K562 (cell line): ENCODE data around the gene TMEM164. TPM values are rescaled to one million over a fixed set of nuclear protein-coding genes. Genes with fewer than 3 reads are reported as not detected.

Experiments used
- ATAC-seq: fragments of 200-7000 bp; cut with Tn5 transposase; 3 replicates; pipeline ENCODE4 v1.9.1; 2020; ENCODE audit warnings: moderate library complexity
- BruUV-seq: library from RNA; stranded (reverse); fragments of 400-500 nt; replicated peaks from 2 replicates; lab custom pipeline; 2021; lab: Mats Ljungman, UMichigan
- CTCF ChIA-PET: fragments of 300-600 bp; formaldehyde crosslinking; extraction: SDS; loops from one replicate; lab custom pipeline; 2021; ENCODE audit warnings: low intra/inter-chr PET ratio; lab: Yijun Ruan, JAX
- POLR2A ChIA-PET: fragments of 300-600, 350-650 bp; sonication (Branson Sonifier 250); formaldehyde crosslinking; extraction: SDS; loops from one replicate; lab custom pipeline; 2021; ENCODE audit warnings: antibody characterized with exemption, inconsistent platforms; lab: Yijun Ruan, JAX
- DNase-seq, 4 experiments: peaks; one replicate each; pipeline versions ENCODE4 v3.0.0 to v3.0.0-alpha.2; 2011 to 2018; ENCODE audit warnings: low spot score in 3 of 4, mixed read lengths in 3 of 4; ENCODE audit errors: extremely low read depth in 1 of 4
- FAIRE-seq: peaks from 2 replicates; lab custom pipeline; 2011; peaks lifted over from hg19 to GRCh38; lab: Jason Lieb, UNC
- H2AFZ ChIP-seq: 2 replicates; pipeline ENCODE4 v1.6.0; 2011; ENCODE audit warnings: low read depth, low read length, control low read depth, inconsistent platforms
- H3K27ac ChIP-seq: fragments of 200-600 bp; 3 replicates; pipeline ENCODE4 v1.8.0; 2011; ENCODE audit warnings: low read depth, mild to moderate bottlenecking, control low read depth, inconsistent platforms, low read length, moderate library complexity, mixed read lengths; ENCODE audit errors: extremely low read depth
- H3K27me3 ChIP-seq, 2 experiments: fragments of 300-600 bp in 1 of 2; 2 replicates in 1 of 2; 3 replicates in 1 of 2; pipeline versions ENCODE4 v1.6.0 to v1.8.0; 2011; ENCODE audit warnings: inconsistent platforms in 2 of 2, low read length in 2 of 2, mild to moderate bottlenecking in 1 of 2, mixed read lengths in 1 of 2, moderate library complexity in 1 of 2; ENCODE audit not compliant: control insufficient read depth in 2 of 2, insufficient read depth in 2 of 2
- H3K36me3 ChIP-seq: fragments of 300-600 bp; 3 replicates; pipeline ENCODE4 v1.8.0; 2011; ENCODE audit warnings: mild to moderate bottlenecking, low read length, inconsistent platforms; ENCODE audit not compliant: control insufficient read depth, insufficient read depth
- H3K4me1 ChIP-seq, 2 experiments: fragments of 200-600 bp in 1 of 2; replicated peaks in 1 of 2; 2 replicates in 1 of 2; 3 replicates in 1 of 2; pipeline versions ENCODE4 v1.5.1 to v1.8.0; 2011; ENCODE audit warnings: inconsistent platforms in 2 of 2, low read length in 2 of 2, mild to moderate bottlenecking in 1 of 2, mixed read lengths in 1 of 2, moderate library complexity in 1 of 2; ENCODE audit not compliant: control insufficient read depth in 2 of 2, insufficient read depth in 2 of 2
- H3K4me2 ChIP-seq: 2 replicates; pipeline ENCODE4 v1.6.1; 2011; ENCODE audit warnings: low read length, control low read depth, inconsistent platforms, mixed read lengths; ENCODE audit not compliant: insufficient read depth
- H3K4me3 ChIP-seq: fragments of 200-600 bp; sonication (generic), shearing (Covaris generic); 2 replicates; pipeline ENCODE4 v1.5.1; 2016; ENCODE audit warnings: control low read depth, inconsistent platforms
- H3K79me2 ChIP-seq: fragments of 200-600 bp; 3 replicates; pipeline ENCODE4 v1.8.0; 2011; ENCODE audit warnings: low read length, inconsistent platforms; ENCODE audit not compliant: control insufficient read depth, insufficient read depth
- H3K9ac ChIP-seq, 2 experiments: 2 replicates each; pipeline versions ENCODE4 v1.6.0 to v1.6.1; 2011; ENCODE audit warnings: low read depth in 2 of 2, low read length in 2 of 2, control low read depth in 1 of 2, inconsistent platforms in 1 of 2, mild to moderate bottlenecking in 1 of 2, mixed read lengths in 1 of 2; ENCODE audit not compliant: insufficient read depth in 1 of 2
- H3K9me1 ChIP-seq: one replicate; pipeline ENCODE4 v1.6.0; 2011; ENCODE audit warnings: inconsistent platforms, mild to moderate bottlenecking, low read length, moderate library complexity; ENCODE audit not compliant: control insufficient read depth, insufficient read depth
- H3K9me3 ChIP-seq: replicated peaks from 2 replicates; pipeline ENCODE4 v1.5.1; 2011; ENCODE audit warnings: low read depth, low read length, inconsistent platforms; ENCODE audit not compliant: control insufficient read depth, insufficient read depth
- H4K20me1 ChIP-seq: replicated peaks from 2 replicates; pipeline ENCODE4 v1.6.1; 2011; ENCODE audit warnings: low read length, inconsistent platforms, mixed read lengths; ENCODE audit not compliant: control insufficient read depth, insufficient read depth
- CHD4 ChIP-seq: fragments of 200-600 bp; sonication (generic); IDR thresholded peaks from 3 replicates; pipeline ENCODE4 v1.6.1; 2012; ENCODE audit warnings: low read depth, mild to moderate bottlenecking, mixed read lengths, low read length, inconsistent platforms; ENCODE audit not compliant: insufficient read depth, insufficient replicate concordance, poor library complexity, severe bottlenecking
- DACH1 ChIP-seq: fragments of 450-650 bp; IDR thresholded peaks from 2 replicates; pipeline ENCODE4 v1.6.1; 2018; ENCODE audit not compliant: partially characterized antibody
- HDAC2 ChIP-seq: fragments of 450-650 bp; IDR thresholded peaks from 2 replicates; pipeline ENCODE4 v1.6.1; 2016; ENCODE audit warnings: mild to moderate bottlenecking
- MYC ChIP-seq, 2 experiments: fragments of 250-450 bp in 1 of 2; sonication (Bioruptor Pico) in 1 of 2; IDR thresholded peaks; 2 replicates each; pipeline versions ENCODE4 v1.5.1 to v1.6.1; 2012 to 2021; ENCODE audit warnings: low read depth in 2 of 2, borderline replicate concordance in 1 of 2, improper control_type of control experiment in 1 of 2, low read length in 1 of 2, mild to moderate bottlenecking in 1 of 2, moderate library complexity in 1 of 2
- NFATC3 ChIP-seq: fragments of 450-650 bp; IDR thresholded peaks from 2 replicates; pipeline ENCODE4 v1.6.1; 2017; ENCODE audit warnings: mild to moderate bottlenecking
- NR2C2 ChIP-seq, 2 experiments: fragments of 200-800 bp in 1 of 2; sonication (Bioruptor generic) in 1 of 2; sonication (generic) in 1 of 2; formaldehyde crosslinking in 1 of 2; IDR thresholded peaks; 2 replicates each; pipeline versions ENCODE4 v1.6.1 to v1.8.0; 2016 to 2022; ENCODE audit warnings: mild to moderate bottlenecking in 1 of 2, missing compliant biosample characterization in 1 of 2, missing genetic modification characterization in 1 of 2, missing genetic modification reagents in 1 of 2
- PHTF2 ChIP-seq: fragments of 250-450 bp; sonication (Bioruptor Pico); IDR thresholded peaks from 2 replicates; pipeline ENCODE4 v1.5.0; 2021; ENCODE audit warnings: mild to moderate bottlenecking
- SIX5 ChIP-seq, 2 experiments: IDR thresholded peaks; 2 replicates each; pipeline ENCODE4 v1.6.1; 2011; ENCODE audit warnings: low read length in 2 of 2, borderline replicate concordance in 1 of 2, low read depth in 1 of 2, mild to moderate bottlenecking in 1 of 2, moderate library complexity in 1 of 2; ENCODE audit not compliant: insufficient read depth in 1 of 2
- SRF ChIP-seq, 2 experiments: fragments of 250-450, 450-650 bp in 1 of 2; sonication (Bioruptor Pico) in 1 of 2; sonication (generic) in 1 of 2; formaldehyde crosslinking; IDR thresholded peaks; 2 replicates each; pipeline versions ENCODE4 v1.5.0 to v1.5.1; 2020 to 2022; ENCODE audit warnings: mild to moderate bottlenecking in 1 of 2, missing genetic modification reagents in 1 of 2
- ZC3H4 ChIP-seq: sonication (generic); formaldehyde crosslinking; IDR thresholded peaks from 2 replicates; pipeline ENCODE4 v1.9.0; 2021; ENCODE audit warnings: missing genetic modification reagents, borderline replicate concordance
- ZFP36 ChIP-seq: fragments of 150-350 bp; IDR thresholded peaks from 2 replicates; pipeline ENCODE4 v1.6.1; 2018; ENCODE audit warnings: low read length, low read depth; ENCODE audit not compliant: partially characterized antibody
- ZNF354B ChIP-seq: fragments of 250-450 bp; sonication (Bioruptor Pico); IDR thresholded peaks from 2 replicates; pipeline ENCODE4 v1.4.0; 2020
- ZNF584 ChIP-seq: fragments of 200-800 bp; sonication (Bioruptor generic); IDR thresholded peaks from 2 replicates; pipeline ENCODE4 v1.6.1; 2016; ENCODE audit warnings: low read depth, mild to moderate bottlenecking, missing genetic modification characterization, missing compliant biosample characterization
- ZNF699 ChIP-seq: fragments of 250-450 bp; sonication (Bioruptor Pico); IDR thresholded peaks from 2 replicates; pipeline ENCODE4 v1.8.0; 2021; ENCODE audit warnings: mild to moderate bottlenecking, moderate library complexity; ENCODE audit not compliant: insufficient replicate concordance
- ZNF830 ChIP-seq: fragments of 250-450 bp; sonication (Bioruptor Pico); IDR thresholded peaks from 2 replicates; pipeline ENCODE4 v1.5.0; 2021; ENCODE audit warnings: mild to moderate bottlenecking
- WGBS: fragments of 100-300 bp; shearing (Covaris generic); methylation state at CpG from one replicate; pipeline ENCODE4 v1.1.6; 2016; ENCODE audit warnings: low coverage, mixed read lengths; ENCODE audit not compliant: insufficient coverage; ENCODE audit errors: missing lambda C conversion rate; 5-methylcytosine and 5-hydroxymethylcytosine counted together
- in situ Hi-C: fragments of 300-500 bp; cut with MboI; formaldehyde crosslinking; loops from 4 replicates; pipeline ENCODE4 v1.15.0; 2018; ENCODE audit warnings: inconsistent platforms, mixed read lengths
- intact Hi-C: fragments of 100-400 bp; cut with micrococcal nuclease; formaldehyde crosslinking; loops from 2 replicates; pipeline ENCODE4 v1.14.2; 2022
- polyA plus RNA-seq, 8 experiments: library from polyadenylated mRNA; depleted of rRNA in 4 of 8; stranded (reverse) in 5 of 8; unstranded in 3 of 8; fragments of >200 nt; fragmentation: Nextera tagmentation in 2 of 8; fragmentation: Illumina TruSeq in 1 of 8; extraction: Ambion mirVana in 2 of 8; extraction: Trizol in 1 of 8; gene quantifications; 2 replicates each; pipeline versions ENCODE4 v1.2.1 to v1.2.3, GENCODE V29; 2011 to 2014; ENCODE audit warnings: inconsistent platforms in 1 of 8, missing spikeins in 1 of 8
- total RNA-seq, 7 experiments: library from RNA; depleted of rRNA in 6 of 7; stranded (reverse); fragments of >200 nt in 6 of 7; fragmentation: Illumina TruSeq in 2 of 7; extraction: Trizol in 2 of 7; gene quantifications; 2 replicates each; pipeline versions ENCODE4 v1.2.1 to v1.2.3, GENCODE V29; 2011 to 2021; ENCODE audit warnings: low replicate concordance in 1 of 7
- TF ChIP-seq, protein P1 (sequence below): IDR thresholded peaks from 2 replicates; pipeline ENCODE4 v1.6.1; 2011; ENCODE audit warnings: borderline replicate concordance, low read depth, mild to moderate bottlenecking, moderate library complexity, low read length; ENCODE audit not compliant: insufficient read depth, poor library complexity, severe bottlenecking
- TF ChIP-seq, protein P2 (sequence below): sonication (generic); IDR thresholded peaks from 2 replicates; pipeline ENCODE4 v1.6.1; 2016

TMEM164 gene
- total and polyA plus RNA-seq, 9 of the 15 experiments (the other 6 are each of a cell fraction or from before 2014, with no cell fraction given), result 2.4 to 57.3 (median 23.1) TPM

DNA sequence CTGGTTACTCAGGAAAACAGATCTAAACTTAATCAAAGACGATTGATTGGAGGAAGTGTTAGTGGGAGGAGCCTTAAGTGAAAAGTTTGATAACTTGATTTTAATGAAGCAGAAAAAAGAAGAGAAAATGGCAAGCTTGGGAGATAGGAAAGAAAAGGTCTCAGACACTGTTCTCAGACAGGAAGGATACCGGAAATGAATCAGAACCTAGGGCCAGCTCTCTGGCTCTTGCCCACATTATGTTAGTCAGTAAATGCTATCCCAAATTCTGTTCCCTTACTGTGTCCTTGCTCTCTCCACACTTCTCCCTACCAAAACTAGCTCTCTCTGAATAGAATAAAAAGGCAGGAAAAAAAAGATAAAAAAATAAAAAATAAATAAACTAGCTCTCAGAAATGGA, 48.6 kb upstream of the TMEM164 start:
- no peaks in the 10 kb centered on the region for H3K79me2 ChIP-seq
- H3K4me1 ChIP-seq, result peaks cover 0 to 53% of the 10 kb centered on the region in 2 experiments; a peak in 4 of 5 replicates
- H3K36me3 ChIP-seq, result no peaks in the 10 kb centered on the region
- BruUV-seq, result no TSS peak
- FAIRE-seq (no peak), DNase-seq (no peak), ATAC-seq (peak; percentile 14; the same call in 2 of the 3 replicates)
- TF ChIP-seq ZNF584 (CRISPR knock-in tag), result no peak
- TF ChIP-seq NFATC3, result no peak
- TF ChIP-seq SRF (CRISPR knock-in tag; IDR thresholded peaks at IDR 0.05), result no peak
- TF ChIP-seq ZNF699, result no peak
- no peak for TF ChIP-seq PHTF2 (CRISPR knock-in tag)
- TF ChIP-seq MYC (IDR thresholded peaks at IDR 0.05; ENCODE audit: low read depth, low read length), result no peak
- no peak for TF ChIP-seq MYC (CRISPR knock-in tag; IDR thresholded peaks at IDR 0.05; ENCODE audit: borderline replicate concordance, low read depth)
- TF ChIP-seq NR2C2 (CRISPR knock-in tag; IDR thresholded peaks at IDR 0.05), result no peak
- TF ChIP-seq NR2C2 (tag; IDR thresholded peaks at IDR 0.05), result 0 out of 2 replicates have a peak, but pooled peaks have one; percentile 14
- TF ChIP-seq ZNF830 (CRISPR knock-in tag), result no peak
- TF ChIP-seq SIX5 (IDR thresholded peaks at IDR 0.05; ENCODE audit: borderline replicate concordance in 1 of 2, insufficient read depth in 1 of 2, low read depth in 1 of 2, low read length in 2 of 2), result no peak
- TF ChIP-seq CHD4, result no peak
- no peak for TF ChIP-seq ZC3H4
- TF ChIP-seq, protein P1, sequence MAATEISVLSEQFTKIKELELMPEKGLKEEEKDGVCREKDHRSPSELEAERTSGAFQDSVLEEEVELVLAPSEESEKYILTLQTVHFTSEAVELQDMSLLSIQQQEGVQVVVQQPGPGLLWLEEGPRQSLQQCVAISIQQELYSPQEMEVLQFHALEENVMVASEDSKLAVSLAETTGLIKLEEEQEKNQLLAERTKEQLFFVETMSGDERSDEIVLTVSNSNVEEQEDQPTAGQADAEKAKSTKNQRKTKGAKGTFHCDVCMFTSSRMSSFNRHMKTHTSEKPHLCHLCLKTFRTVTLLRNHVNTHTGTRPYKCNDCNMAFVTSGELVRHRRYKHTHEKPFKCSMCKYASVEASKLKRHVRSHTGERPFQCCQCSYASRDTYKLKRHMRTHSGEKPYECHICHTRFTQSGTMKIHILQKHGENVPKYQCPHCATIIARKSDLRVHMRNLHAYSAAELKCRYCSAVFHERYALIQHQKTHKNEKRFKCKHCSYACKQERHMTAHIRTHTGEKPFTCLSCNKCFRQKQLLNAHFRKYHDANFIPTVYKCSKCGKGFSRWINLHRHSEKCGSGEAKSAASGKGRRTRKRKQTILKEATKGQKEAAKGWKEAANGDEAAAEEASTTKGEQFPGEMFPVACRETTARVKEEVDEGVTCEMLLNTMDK, result no peak
- TF ChIP-seq, protein P2, sequence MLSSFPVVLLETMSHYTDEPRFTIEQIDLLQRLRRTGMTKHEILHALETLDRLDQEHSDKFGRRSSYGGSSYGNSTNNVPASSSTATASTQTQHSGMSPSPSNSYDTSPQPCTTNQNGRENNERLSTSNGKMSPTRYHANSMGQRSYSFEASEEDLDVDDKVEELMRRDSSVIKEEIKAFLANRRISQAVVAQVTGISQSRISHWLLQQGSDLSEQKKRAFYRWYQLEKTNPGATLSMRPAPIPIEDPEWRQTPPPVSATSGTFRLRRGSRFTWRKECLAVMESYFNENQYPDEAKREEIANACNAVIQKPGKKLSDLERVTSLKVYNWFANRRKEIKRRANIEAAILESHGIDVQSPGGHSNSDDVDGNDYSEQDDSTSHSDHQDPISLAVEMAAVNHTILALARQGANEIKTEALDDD, result 0 out of 2 replicates have a peak, but pooled peaks have one; percentile 11
- no peak for TF ChIP-seq ZFP36
- TF ChIP-seq ZNF354B (CRISPR knock-in tag), result no peak
- no peak for TF ChIP-seq HDAC2
- no peak for TF ChIP-seq DACH1
- H3K27ac ChIP-seq, result peak overlapping the region; percentile 34; the same call in 1 of the 3 replicates
- in situ Hi-C loops, result no loop called here
- no peaks in the 10 kb centered on the region for H3K9me3 ChIP-seq
- H4K20me1 ChIP-seq, result no peaks in the 10 kb centered on the region
- no peaks in the 10 kb centered on the region for H3K9me1 ChIP-seq
- ChIA-PET CTCF (no interaction called here), POLR2A (interaction anchor here (0.7 to 1.0 kb wide), 3 partner anchors 11 to 33 kb away, joined by 3 to 4 read pairs (median 3); no protein-coding TSS in a partner anchor)
- no peak overlapping the region for H3K9ac ChIP-seq
- H3K27me3 ChIP-seq, result no peaks in the 10 kb centered on the region
- intact Hi-C loops, result no loop called here
- H3K4me3 ChIP-seq, result no peak overlapping the region
- peak overlapping the region; percentile 14; the same call in 1 of the 2 replicates for H3K4me2 ChIP-seq
- 17% methylated on average over 2 of the region's 2 CpGs for WGBS
- peak overlapping the region; percentile 87 for H2AFZ ChIP-seq
